ENCODE measurements around the gene FOLR3.
"Not testable (repeated sequence)": the region's sequence is repeated elsewhere in the genome, so short reads cannot be mapped to it uniquely, and the experiment has no call there.

FOLR3 gene

GRCh38 chr11:72124046-72124445 is 11.5 kb upstream of the FOLR3 start:
- DNase-seq, result no peak

GRCh38 chr11:72125956-72126355 is 9.6 kb upstream of the FOLR3 start:
- DNase-seq, result no peak

- no peak for DNase-seq
Measured at GRCh38 chr11:72127923-72128322, 7.6 kb upstream of the FOLR3 start.

GRCh38 chr11:72129381-72129780 is 6.1 kb upstream of the FOLR3 start:
- DNase-seq, result no peak

GRCh38 chr11:72132646-72133045 is 2.9 kb upstream of the FOLR3 start:
- no peak for DNase-seq

GRCh38 chr11:72135891-72136683 is 562 bp downstream of the FOLR3 start:
- no peak for DNase-seq

GRCh38 chr11:72136684-72137262 is 1.2 kb downstream of the FOLR3 start:
- DNase-seq, result no peak

GRCh38 chr11:72138821-72139390 is 3.4 kb downstream of the FOLR3 start:
- no peak for DNase-seq

GRCh38 chr11:72139500-72139899 is 4.0 kb downstream of the FOLR3 start:
- DNase-seq, result no peak

GRCh38 chr11:72140661-72141060 is 5.1 kb downstream of the FOLR3 start:
- DNase-seq, result no peak

- no peak for DNase-seq
Measured at GRCh38 chr11:72141066-72141465, 5.5 kb downstream of the FOLR3 start.

- DNase-seq, result not testable (repeated sequence)
Measured at GRCh38 chr11:72142086-72142485, 6.6 kb downstream of the FOLR3 start.

GRCh38 chr11:72142543-72142942 is 7.0 kb downstream of the FOLR3 start:
- not testable (repeated sequence) for DNase-seq

- no peak for DNase-seq
Measured at GRCh38 chr11:72144807-72145565, 9.5 kb downstream of the FOLR3 start.

GRCh38 chr11:72146625-72147024 is 11.1 kb downstream of the FOLR3 start:
- no peak for DNase-seq

GRCh38 chr11:72150882-72151281 is 15.4 kb downstream of the FOLR3 start:
- no peak for DNase-seq

GRCh38 chr11:72153874-72154273 is 18.3 kb downstream of the FOLR3 start:
- DNase-seq, result not testable (repeated sequence)

- no peak for DNase-seq
Measured at GRCh38 chr11:72154816-72155215, 19.3 kb downstream of the FOLR3 start.

GRCh38 chr11:72155751-72156150 is 20.2 kb downstream of the FOLR3 start:
- DNase-seq, result no peak

GRCh38 chr11:72157131-72157530 is 21.6 kb downstream of the FOLR3 start:
- no peak for DNase-seq

GRCh38 chr11:72160319-72160718 is 24.8 kb downstream of the FOLR3 start:
- no peak for DNase-seq

- no peak for DNase-seq
Measured at GRCh38 chr11:72162891-72163492, 27.5 kb downstream of the FOLR3 start.

GRCh38 chr11:72164187-72164586 is 28.7 kb downstream of the FOLR3 start:
- DNase-seq, result not testable (repeated sequence)

Measured in midbrain (tissue), 1 donor.